GM12892 (cell line): ENCODE results near the gene PTPRN2.

Experiments used
- POLR2A ChIP-seq: IDR thresholded peaks from 2 replicates; pipeline ENCODE4 v1.6.1; 2011; ENCODE audit warnings: low read depth, low read length, control low read depth
- POLR2AphosphoS5 ChIP-seq: IDR thresholded peaks from 2 replicates; pipeline ENCODE4 v1.6.1; 2011; ENCODE audit warnings: low read depth, low read length, control low read depth

GRCh38 chr7:158486919-158487318, 100.7 kb downstream of the PTPRN2 start:
- TF ChIP-seq POLR2A: no peak
- TF ChIP-seq POLR2AphosphoS5: no peak
